ENCODE results near the gene LEPR. TPM values are rescaled to one million over a fixed set of nuclear protein-coding genes. Genes with fewer than 3 reads are reported as not detected.

Gene LEPR
- total RNA-seq, 1 donor from 2014 or later: 11.2 TPM

DNA sequence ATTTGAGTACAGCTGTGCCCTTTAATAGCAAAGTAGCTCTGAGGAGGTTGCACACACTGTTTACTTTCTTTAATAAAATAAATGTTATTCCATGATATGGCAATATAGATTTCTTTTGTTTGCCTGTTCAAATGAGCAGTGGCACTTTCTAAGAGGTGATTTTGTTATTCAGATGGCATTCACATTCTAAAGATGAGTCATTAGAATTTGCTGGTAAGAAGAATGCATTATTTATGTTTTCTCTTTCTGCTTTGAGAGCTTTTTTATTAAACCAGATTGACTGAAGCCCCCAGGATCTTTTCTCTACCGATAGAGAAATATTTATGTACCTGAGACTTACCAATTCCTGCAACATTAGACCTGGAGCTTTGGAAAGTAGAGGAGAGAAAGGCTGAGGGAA is 11.2 kb upstream of the LEPR start:
- no peak for DNase-seq (ENCODE audit: extremely low read depth, low read depth, low spot score)

DNA sequence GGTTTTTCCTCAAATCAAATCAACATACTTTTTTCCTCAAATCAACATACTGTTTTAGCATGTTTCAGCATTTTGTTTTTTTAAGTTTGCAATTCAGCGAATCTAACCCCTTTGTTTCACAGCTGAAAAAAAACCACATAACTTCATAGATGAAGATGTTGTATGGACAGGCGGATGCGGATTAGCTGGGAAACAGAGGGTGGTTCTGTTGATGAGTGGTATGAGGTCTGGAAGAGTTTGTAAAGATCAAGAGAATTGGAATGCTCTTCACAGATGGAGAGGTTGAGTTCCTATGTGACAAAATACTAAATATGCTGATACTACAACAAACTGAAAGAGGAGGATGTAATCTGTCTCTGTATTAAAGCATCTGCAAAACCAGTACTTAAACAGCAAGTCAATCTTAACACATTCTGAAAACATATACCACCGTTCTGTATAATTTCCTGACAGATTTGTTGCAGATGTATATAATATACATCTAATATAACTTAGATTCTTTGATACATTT is 10.6 kb upstream of the LEPR start:
- DNase-seq (ENCODE audit: extremely low read depth, low read depth, low spot score): no peak

DNA sequence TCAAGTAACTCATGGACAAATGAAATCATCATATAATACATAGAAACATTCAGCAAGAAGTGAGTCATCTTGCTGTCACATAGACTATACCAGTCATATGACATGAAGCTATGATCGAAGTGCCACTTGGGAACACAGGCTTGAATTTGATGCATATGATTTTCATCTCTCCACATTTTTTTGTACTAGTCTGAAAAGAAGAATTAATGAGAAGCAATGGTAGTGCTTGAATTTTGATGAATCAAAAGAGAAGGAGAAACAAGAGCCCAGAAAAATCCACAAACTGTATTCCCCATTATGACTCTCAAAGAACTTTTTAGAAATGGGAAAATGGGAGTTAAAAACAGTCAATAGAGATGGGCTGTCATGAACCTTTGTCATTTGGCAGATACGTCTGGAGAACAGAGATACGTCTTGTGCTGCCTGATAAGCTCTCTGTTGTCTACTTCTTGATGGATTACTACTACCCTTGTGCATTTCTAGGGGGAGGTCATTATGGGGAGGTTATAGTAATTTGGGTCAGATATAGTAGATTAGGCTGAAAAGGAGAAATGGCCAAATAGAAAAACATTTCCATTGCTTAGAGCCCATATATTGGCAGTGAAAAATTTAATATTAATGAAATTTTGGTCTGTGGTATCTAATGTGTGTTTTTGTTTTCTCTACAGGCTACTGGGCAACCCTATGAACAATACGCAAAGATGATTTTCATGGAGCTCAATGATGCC is 8.0 kb upstream of the LEPR start:
- no peak for DNase-seq (ENCODE audit: extremely low read depth, low read depth, low spot score)

DNA sequence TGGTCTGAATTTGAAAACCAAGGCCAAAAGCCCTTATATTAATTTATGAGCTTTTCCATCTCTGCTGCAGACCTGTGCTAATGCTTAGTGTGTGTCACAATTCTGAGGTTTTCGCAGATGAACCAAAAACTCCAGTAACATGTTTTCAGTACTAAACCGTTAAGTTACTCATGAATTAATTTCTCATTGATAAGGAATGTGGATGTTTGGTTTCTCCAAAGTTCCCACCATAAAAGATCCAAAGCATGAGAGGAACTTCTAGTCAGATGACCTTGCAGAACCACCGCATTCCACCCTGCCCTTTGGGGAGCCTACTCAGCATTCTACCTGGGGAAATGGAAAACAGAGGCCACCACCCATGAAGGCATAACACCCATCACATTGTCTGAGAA is 7.5 kb upstream of the LEPR start:
- DNase-seq (ENCODE audit: extremely low read depth, low read depth, low spot score): no peak

DNA sequence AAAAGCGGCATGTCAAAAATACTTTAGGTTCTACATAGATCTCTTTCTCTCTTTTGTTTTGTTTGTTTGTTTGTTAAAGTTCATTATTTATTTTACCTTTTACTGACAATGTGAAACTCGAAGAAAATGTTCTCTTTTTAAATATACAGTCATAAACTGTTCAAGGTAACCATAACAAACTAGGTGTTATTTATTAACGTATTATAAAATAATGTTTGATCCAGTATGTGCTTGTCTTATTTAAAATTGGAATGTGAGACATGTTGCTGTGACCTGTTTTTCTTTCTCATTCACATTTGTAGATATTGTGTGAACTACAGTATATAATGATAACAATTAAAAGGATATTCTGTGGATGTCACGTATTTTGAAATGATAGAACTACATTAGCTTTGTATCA is 5.9 kb upstream of the LEPR start:
- no peak for DNase-seq (ENCODE audit: extremely low read depth, low read depth, low spot score)

DNA sequence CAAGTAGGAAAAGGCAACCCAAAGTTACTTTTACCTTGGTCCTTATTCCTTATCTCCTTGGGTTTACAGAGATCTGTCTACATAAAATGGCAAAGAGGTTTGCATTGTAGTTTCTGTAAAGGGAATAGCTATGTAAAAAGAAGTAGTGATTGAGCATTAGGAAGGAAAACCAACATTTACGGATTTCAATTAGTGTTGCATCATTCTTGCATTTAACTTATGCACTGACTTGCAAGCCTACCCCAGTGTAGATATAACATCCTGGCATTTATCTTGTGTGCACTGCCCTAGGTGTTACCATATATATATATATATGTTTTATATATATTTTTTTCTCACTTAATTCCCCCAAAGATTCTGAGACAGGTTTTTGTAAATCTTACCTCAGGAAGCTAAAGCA is 3.7 kb upstream of the LEPR start:
- no peak for DNase-seq (ENCODE audit: extremely low read depth, low read depth, low spot score)

DNA sequence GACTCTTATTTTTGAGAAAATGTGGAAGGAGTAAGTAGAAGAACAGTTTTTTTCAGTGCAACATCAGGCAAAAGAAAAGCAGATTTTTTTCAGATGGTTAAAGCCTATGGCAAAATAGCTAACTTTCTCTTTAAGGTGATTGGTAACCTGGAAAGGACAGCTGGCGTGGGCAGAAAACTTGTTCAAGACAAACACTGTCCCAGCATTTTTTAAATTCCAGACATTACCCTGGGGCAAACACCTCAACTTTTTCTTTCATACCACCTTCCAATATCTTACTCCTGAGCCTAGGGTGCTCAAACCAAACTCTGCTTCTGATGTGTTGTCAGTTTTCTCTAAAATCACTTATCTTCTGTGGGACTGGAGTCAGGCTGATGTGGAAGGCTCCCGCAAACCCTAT is 2.7 kb upstream of the LEPR start:
- DNase-seq (ENCODE audit: extremely low read depth, low read depth, low spot score): no peak

DNA sequence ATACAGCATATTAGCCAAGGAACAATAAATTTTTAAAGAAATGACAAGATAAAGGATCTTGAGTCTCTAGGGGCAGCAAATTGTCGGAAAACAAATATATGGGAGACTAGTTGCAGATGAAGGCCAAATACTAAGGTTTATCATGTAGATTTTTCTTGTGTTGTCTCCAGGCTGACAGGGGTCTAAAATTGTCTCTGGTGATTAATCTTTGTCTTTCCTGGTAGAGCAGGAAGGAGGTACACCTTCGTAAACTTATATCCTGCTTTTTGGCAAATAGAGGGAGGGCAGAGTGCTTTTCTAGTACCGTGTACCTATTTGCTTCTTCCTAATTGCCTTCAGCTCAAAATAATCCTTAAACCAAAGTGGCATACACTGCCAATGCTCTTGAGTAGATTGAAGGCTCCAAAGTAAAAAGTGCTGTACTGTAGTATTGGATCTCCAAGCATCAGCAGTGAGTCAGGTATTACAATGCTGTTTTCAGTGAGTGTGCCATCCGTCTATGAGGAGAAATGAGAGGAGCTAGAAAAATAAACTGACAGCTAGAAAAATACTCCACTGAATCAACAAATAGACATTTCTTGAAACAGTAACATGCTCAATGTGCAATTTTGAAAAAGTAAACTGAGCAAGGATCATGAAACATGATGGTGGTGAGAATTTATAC is 1.8 kb upstream of the LEPR start:
- DNase-seq (ENCODE audit: extremely low read depth, low read depth, low spot score): no peak

DNA sequence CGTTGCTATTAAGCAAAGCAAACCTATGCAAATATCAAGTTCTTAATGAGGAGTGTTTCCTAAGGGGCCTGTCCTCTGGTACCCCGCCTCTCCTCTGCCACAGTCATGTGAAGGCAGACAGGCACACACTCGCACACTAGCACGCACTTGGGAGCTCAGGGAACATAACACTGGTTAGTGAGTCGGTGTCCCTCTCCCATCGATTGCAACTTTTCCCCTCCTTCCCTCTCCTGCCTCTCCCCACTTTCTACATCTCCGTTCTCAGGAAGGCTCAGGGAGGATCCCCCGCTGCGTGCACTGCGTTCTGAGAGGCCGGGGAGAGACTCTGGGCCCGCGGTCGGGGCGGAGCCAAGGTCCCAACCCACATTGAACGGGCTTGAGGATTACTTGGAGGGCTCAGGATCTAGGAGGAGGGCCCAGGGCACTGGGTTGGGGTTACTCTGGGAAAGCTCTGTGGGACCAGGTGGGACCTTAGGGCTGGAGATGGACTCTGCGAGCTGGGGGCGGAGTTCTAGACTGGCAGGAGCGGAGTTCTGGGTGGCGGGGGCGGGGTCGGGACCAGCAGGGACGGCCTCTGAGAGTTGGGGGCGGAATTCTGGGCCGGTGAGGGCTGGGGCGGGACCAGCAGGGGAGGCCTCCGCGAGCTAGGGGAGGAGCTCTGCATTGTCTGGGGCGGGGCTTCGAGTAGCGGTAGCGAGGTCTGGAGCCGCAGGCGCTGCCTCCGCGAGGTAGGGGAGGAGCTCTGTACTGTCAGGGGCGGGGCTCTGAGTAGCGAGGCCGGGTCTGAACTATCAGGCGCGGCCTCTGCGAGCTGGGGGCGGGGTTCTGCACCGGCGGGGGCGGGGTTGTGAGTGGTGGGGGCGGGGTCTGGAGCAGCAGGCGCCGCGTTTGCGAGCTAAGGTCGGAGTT is 533 bp upstream of the LEPR start:
- DNase-seq (ENCODE audit: extremely low read depth, low read depth, low spot score): peak; percentile 84

DNA sequence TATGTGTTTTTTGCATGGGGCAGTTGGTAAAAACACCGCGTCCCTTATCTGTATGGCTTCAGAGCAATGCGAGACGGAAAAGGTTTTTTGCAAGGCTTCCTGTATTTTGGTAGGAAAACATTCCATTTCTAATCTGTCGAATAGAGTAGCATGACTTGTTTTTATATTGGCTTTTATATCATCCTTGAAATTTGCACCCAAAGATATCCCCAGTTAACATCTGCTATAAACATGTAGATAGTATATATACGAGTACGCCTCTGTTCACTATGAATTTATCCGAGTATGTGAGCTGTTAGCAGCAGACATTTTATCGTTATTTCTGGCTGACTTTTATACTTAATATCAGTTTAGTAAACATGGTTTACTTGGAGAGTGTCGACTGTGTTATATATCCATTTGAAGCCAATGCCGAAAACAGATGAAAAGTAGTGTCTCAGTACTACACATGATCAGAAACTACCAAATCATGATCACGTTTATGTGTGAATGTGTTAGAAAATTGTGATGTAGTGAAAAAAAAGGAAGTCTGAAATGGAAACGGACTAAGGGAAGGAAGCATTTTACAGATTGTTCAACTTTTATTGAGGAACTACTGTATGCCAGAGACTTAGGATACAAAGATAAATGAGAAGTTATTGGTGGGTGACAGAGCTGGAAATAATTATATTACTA is 1.0 kb downstream of the LEPR start:
- no peak for DNase-seq (ENCODE audit: extremely low read depth, low read depth, low spot score)

DNA sequence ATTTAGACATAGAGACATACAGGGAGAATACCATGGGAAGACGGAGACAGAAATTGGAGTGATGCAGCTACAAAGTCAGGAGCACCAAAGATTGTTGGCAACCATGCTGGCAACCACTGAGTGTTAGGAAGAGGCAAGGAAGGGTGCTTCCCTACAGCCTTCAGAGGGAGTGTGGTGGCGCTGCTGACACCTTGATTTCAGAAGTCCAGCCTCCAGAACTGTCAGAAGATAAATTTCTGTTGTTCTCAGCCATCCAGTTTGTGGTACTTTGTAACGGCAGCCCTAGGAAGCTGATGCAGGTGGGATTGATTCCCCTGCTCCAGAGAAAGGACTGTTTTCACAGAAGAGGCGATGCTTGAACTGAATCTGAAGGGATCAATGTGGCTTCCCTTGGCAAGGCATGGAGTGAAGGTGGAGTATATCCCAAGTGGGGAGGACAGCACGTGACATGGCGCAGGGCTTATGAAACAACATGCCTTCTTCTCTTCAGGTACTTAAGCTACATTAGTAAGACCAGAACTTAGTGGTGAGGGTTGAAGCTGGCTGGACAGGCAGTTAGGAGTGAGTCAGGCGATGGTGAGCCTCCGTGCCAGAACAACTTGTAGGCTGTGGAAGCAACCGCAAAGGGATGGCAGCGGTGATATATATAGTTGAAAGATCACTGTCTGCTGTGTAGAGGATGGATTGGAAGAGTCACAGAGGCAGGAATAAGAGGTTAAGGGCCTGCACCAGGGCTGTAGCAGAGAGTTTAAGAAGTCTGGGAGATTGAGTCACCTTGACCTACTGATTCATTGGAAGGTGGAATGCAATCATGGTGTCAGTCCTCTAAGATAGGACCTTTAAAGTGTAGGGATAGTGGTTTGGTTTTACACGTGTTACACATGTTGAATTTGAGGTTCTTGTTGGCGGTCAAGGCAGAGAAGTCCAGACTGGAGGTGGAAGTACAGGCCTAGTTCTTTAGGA is 2.1 kb downstream of the LEPR start:
- no peak for DNase-seq (ENCODE audit: extremely low read depth, low read depth, low spot score)

DNA sequence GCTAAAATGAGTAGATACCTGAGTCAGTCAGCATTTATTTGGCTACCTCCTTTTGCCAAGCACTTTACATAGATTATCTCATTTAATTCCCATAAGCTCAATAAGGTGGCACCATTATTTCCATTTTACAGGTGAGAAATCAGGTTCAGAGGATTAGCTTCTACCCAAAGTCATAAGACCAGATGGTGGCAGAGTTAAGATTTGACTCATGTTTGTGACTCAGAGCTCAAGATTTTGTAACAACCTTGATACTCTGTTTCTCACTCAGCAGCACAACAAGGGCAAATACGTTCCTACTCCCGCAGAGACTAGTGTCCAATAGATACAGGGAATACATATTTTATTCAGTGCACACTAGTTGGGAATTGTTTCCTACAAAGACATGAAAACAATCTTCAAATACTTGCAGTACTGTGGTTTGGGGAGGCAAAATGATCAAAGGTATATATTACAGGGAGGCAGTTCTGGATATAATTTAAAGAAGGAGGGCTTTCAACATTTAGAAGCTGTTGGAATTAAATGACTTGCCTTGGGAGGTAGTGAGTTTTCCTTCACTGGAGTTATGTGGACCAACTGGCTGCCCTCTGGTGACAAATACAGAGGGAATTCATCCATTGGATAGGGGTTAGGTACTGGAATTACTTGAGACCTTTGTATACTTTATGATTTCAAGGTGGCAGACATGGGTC is 3.6 kb downstream of the LEPR start:
- peak; percentile 78 for DNase-seq (ENCODE audit: extremely low read depth, low read depth, low spot score)

DNA sequence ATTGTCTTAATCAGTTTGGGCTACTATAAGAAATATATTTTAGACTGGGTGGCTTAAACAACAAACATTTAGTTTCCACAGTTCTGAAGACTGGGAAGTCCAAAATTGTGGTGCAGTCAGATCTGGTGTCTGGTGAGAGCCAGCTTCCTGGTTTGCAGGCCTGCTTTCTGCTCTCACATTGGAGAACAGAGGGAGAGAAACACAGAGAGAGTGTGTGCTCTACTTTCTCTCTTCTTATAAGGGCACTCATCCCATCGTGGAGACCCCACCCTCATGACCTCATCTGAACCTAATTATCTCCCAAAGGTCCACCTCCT is 4.1 kb downstream of the LEPR start:
- no peak for DNase-seq (ENCODE audit: extremely low read depth, low read depth, low spot score)

DNA sequence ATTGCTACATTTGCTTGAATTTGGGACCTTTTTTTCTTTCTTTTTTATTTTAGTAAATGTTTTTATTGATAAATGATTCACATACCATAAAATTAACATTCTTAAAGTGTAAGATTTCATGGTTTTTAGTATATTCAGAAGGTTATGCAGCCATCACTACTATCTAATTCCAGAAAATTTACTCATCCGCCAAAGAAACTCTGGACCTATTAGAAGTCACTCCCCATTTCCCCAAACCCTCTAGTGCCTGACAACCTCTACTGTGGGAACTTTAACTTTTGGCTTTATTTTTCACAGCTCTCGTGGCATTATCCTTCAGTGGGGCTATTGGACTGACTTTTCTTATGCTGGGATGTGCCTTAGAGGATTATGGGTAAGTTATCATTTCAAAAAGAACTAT is 4.5 kb downstream of the LEPR start:
- no peak for DNase-seq (ENCODE audit: extremely low read depth, low read depth, low spot score)

DNA sequence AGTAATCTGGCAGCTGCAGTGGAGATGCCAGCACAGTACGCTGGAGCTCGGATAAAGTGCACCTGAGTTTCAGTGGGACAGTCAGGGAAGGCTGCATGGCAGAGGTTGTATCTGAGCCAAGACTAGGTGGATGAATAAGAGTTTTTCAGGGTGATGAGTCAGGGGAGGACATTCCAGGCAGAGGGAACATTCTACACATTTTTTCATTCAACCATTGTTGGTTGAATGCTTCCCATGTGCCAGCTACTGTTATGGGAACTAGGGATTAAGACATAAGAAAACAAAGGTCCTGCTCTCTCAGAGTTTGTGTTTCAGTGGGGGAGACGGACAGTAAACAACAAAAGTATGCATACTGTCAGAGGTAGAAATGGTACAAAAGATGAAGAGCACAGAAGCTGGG is 5.2 kb downstream of the LEPR start:
- DNase-seq (ENCODE audit: extremely low read depth, low read depth, low spot score): peak; percentile 88

DNA sequence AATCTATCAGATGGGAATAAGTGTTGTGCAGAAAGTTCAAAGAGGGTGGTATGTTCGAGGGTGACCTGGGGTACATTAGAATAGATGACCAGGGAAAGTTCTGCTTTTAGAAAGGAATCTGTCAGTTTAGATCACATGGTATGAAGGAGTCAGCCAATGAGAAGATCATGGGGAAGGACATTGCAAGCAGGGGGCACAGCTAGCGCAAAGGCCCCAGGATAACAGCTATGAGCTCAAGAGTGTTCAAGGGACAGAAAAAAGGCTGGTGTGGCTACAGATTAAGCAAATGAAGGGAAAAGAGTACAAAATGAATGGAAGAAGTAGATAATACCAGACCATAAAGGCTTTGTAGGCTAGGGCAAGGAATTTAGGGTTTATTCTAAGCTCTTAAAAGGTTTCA is 8.6 kb downstream of the LEPR start:
- DNase-seq (ENCODE audit: extremely low read depth, low read depth, low spot score): no peak

DNA sequence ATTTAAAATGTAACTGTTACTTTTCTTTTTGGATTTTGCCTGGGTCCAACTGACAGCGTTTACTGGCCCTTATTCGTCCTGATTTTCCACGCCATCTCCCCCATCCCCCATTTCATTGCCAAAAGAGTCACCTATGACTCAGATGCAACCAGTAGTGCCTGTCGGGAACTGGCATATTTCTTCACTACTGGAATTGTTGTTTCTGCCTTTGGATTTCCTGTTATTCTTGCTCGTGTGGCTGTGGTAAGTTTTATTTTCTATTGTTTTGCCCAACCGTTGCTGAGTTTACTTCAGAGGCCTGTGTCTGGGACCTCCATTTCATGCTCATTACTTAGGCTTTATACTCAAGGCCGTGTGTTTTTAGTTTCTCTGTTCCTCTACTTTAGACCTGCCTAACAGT is 9.3 kb downstream of the LEPR start:
- DNase-seq (ENCODE audit: extremely low read depth, low read depth, low spot score): peak; percentile 98

DNA sequence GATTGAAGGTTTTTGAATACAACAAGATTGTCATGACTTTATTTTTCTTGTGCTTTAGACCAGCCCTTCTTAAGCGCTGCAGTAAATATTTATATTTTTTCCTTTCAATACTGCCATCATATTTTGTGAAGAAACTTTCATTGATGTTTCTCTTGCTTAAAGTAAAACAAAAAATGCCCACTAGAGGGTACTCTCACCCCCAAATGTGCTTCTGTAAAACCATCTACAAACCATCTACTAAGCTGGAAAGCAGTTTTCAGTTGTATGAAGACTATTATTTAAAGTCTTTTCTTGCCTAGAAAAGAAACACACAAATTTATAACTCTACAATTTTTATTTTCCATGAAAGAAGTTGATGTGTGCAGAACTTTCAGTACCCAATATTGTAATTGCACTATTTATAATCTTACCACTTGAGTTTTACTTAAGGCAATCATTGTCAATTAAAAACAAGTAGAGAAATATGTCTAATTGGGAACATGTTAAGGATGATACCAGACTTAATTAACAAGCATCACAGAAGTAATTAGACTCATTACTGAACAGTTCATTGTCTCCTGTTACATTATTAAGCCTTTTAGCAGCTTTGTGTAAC is 10.7 kb downstream of the LEPR start:
- no peak for DNase-seq (ENCODE audit: extremely low read depth, low read depth, low spot score)

DNA sequence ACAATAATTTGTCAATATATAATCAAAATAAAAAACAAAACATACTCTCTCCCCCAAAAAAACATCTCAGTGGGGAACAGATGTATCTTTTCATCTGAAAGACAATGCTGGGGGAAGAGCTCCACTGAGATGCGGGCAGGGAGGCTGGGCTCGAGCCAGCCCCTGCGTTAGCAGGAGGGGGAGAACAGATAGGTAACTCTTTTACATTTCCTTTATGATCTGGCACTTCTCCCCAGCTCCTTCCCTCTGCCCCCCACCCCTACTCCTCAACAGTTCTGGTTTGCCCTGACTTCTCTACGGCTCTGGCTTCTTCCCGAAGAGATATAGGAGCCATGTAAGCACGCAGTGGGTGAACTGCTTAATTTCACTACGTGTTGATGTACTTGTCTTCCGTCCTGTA is 12.4 kb downstream of the LEPR start:
- no peak for DNase-seq (ENCODE audit: extremely low read depth, low read depth, low spot score)

All from glomerular endothelial cell (primary cell).